HG03066 (cell line): Measurements from ENCODE around the gene CST9L.
A peak's percentile ranks its signal among the peaks of the same experiment; 100 is the strongest.

Experiments
- ATAC-seq: cut with Tn5 transposase; IDR thresholded peaks from one replicate; pipeline ENCODE4 v1.9.1; 2021; ENCODE audit warnings: low read depth; ENCODE audit not compliant: unreplicated experiment

The CST9L gene, protein sequence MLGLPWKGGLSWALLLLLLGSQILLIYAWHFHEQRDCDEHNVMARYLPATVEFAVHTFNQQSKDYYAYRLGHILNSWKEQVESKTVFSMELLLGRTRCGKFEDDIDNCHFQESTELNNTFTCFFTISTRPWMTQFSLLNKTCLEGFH

DNA sequence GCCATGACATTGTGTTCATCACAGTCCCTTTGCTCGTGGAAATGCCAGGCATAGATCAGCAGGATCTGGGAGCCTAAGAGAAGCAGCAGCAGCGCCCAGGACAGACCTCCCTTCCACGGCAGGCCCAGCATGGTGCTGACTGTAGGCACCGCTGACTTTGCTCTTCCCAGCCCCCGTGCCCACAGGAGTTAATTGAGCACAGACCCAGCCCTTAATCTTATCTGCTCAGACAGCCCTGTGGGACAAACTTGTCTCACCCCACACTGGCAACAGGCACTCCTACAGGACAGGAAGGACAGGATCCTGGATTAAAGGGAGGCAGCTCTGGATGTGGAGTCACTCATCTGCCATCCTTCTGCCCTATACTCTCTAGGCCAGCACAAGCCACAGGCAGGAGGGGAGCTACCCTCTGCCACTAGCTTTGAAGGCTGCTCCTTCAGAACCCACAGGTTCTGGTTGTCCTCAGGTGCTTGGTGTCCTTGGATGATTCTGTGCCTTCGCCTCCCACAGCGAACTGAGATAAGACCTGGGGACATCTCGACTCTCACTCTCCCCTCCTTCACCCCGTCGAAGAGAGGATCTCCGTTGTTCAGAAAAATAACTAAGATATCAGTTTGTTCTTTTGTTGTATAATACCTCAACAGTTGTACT, at the start of gene CST9L:
Gene CST9L (minus strand): TSS at position 165 of the 651 bp plus-strand sequence. CDS start 34 bp downstream, at position 131.
- ATAC-seq = no peak

GRCh38 chr20:23614163-23614562, 45.9 kb upstream of the CST9L start:
- no peak for ATAC-seq

DNA sequence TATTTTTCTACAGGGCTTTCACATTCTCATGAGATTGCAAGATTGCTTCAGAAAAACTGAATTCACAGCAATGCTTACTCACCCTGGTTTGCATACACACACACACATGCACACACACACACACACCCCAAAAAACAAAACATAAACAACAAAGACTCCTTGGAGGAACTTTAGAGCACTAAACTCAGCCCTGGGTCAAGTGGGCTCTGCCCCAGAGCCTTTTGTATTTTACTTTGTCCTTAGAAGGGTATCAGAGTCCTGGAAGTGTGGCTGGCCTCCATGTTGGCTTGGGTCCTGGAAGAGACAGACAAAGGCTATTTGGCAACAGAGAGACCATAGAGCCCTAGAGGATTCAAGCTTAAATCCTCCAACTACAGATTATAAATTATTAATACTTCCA, 45.4 kb upstream of the CST9L start:
- no peak for ATAC-seq

- ATAC-seq = no peak
Observed at GRCh38 chr20:23612396-23612795, 44.1 kb upstream of the CST9L start.

- ATAC-seq = no peak
Observed at GRCh38 chr20:23609486-23610109, 41.3 kb upstream of the CST9L start.

- no peak for ATAC-seq
Observed at GRCh38 chr20:23608251-23608846, 40.1 kb upstream of the CST9L start.

DNA sequence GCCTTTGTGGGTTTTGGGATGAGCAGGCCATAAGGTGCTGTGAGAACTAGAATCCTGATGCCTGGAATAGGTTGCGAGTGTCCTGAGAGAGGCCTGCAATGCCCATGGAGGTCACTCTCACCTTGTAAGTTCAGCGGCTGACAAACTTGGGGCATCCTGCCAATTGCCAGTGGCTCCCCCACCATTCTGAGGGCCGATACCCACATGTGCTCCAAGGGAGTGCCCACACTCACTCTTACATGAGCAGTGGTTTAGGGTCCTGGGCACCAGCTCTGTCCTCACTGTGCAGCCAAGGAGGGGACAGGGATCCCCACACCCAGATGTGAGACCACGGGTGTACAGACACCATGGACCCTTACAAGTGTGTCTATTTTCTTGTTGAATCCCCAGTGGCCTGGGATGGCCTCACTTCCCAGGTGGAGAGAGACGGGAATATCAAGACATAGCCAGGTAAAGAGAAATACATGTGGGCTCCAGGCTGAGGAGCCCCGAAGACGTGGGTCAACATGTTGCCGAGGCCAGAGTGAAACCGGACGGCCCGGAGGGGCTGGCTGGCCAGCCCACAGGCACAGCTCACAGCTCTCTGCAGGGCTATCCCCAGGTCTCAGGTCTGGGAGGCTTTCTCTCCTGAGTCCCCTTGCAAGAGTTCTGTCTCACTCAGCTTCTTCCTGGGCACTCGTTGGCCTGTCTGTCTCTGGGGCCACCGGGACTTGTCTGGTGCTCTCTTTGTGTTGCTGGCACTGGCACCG, 39.4 kb upstream of the CST9L start:
- ATAC-seq = no peak

GRCh38 chr20:23606652-23607049, 38.4 kb upstream of the CST9L start:
- peak; percentile 84 for ATAC-seq

DNA sequence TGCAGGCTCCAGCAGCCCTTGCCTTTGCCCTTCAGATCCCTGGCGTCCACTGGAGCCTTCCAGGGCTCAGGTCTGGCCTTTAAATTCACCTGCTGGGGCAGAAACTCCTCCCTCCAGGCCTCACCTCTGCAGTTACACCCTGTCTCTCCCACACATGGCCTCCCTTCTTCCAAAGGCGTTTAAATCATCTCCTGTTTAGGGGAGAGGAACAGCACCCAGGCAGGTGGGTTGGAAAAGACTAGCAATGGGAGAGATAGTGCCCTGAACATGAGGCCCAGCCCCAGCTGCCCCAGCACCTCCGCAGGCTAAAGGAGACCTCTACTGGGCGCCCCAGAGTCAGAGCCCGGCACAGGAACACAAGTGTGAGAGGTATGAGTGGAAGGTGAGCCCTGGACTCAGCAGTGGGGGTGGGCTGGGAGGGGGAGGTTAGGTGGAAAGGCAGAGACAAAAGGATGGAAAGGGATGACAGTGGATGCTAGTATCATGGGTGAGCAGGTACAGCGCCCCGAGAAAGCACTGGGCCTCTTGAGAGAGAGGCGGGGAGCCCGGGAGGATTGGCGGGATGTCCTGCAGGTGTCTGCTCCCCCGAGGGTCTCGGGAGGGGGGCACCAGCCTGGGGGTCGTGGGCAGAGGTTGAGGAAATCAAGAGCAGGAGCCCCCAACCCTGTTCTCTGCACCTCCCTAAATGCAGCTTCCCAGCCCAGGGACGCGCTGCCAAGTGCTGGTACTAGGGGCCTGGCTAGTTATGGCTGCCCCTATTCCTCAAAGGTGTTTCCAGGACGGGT, 37.8 kb upstream of the CST9L start, which contains the start of gene CST9:
Gene CST9 (minus strand): TSS at position 51 of the 785 bp plus-strand sequence. CDS start 53 bp downstream, outside the sequence.
- no peak for ATAC-seq

DNA sequence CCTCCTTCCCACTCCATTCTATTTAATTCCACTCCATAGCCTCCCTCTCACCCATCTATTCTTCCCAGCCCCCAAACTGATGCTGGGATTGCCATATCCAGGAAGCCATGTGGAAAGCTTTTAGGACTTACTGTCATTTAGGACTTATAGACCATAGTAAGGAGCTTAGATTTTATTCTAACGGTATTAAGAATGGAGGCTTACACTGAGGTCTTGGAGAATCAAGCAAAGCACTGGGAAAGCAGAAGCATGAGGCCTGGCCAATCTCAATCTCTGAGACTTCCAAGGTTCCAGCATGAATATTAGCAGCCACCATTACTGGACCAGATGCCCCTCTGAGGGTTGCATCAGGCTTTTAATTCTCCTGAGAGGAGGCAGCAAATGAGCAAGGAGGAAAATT, 36.0 kb upstream of the CST9L start:
- no peak for ATAC-seq

DNA sequence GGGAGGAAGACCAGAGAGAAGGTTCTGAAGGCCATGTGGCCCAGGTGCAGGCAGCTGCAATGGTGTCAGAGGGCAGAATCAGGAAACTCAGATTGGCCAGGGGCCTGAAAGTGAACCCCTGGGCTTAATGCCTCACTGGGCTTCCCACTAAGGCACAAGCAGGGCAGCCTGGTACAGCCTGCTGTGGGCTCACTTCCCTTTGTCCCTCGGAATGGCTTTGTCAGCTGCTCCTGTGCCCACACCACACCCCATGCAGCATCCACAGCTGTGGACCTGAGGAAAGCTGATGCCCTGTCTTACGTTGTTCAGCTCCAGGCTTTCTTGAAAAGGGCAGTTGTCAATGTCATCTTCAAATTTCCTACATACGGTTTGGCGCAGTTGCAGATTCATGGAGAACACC, 35.0 kb upstream of the CST9L start:
- no peak for ATAC-seq

DNA sequence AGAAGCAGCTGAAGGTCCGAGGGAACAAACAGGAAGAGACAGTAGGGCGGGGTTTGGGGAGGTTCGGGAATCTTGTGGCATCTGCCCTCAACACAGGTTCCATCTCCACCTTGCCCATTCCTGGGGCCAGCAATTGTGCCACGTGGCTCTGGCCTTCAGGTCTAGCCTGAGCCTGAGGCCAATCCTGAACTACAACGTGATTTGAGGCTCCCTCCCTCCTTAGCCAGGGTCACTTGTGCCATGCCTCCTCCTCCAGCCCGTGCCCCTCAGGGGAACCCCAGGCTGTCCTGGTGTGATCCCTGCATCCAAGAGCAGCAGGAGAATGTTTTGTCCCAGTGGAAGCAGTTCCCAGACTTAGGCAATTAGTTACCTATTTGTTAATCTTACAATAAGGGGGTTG, 34.4 kb upstream of the CST9L start:
- ATAC-seq = no peak

GRCh38 chr20:23602241-23602640, 34.0 kb upstream of the CST9L start:
- no peak for ATAC-seq

DNA sequence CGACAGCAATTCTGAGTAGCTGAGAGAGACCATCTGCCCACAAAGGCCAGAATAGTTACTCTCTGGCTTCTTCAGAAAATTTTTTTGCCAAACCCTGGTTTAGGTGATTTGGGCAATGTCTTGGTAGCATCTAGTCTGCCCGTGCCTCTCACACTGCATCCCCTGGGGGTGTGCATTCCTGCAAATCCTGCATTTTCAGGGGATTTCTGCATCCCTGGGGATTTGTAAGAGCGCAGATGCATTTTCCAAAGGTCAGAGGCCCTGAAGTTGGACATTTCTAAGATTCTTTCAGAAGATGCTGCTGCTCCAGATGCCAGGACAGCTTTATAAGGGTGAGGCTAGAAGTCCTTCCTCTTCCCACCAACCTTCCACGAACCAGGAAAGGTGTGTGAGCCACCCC, 33.4 kb upstream of the CST9L start:
- ATAC-seq = no peak

DNA sequence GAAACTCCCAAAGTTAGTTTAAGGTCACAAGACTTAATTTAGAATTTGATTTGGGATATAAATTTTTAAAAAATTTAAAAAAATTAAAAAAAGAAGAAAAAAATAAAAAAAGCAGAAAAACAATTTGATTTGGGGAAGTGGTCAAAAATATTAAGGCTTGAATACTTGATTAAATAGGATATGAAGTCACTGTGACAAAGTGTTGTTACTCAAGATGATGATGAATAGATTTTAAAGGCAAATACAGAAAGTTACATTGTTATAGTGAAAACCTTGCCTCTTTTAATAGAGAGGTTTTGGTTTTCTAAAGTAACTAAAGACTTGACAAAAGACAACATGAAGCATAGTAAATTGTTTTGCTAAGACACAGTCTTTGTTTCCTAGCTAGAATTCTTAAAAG, 30.2 kb upstream of the CST9L start:
- no peak for ATAC-seq

- no peak for ATAC-seq
Observed at GRCh38 chr20:23596579-23597250, 28.4 kb upstream of the CST9L start.

- no peak for ATAC-seq
Observed at GRCh38 chr20:23595941-23596340, 27.7 kb upstream of the CST9L start.

GRCh38 chr20:23588434-23589403, 20.4 kb upstream of the CST9L start:
- no peak for ATAC-seq
